HEK293 (cell line): ENCODE results near the gene STRA8.

ENCODE experiments used
- CTCF ChIA-PET: fragments of 350-600 bp; formaldehyde crosslinking; extraction: SDS; loops from one replicate; lab custom pipeline; 2021; ENCODE audit warnings: antibody characterized with exemption; lab: Yijun Ruan, JAX
- POLR2A ChIA-PET: fragments of 300-600 bp; formaldehyde crosslinking; extraction: SDS; loops from one replicate; lab custom pipeline; 2020; ENCODE audit warnings: antibody characterized with exemption, inconsistent platforms; lab: Yijun Ruan, JAX
- H3K27ac ChIP-seq: fragments of 200-500 bp; sonication (Bioruptor generic); 2 replicates; pipeline ENCODE4 v1.5.1; 2014; ENCODE audit warnings: low read depth, low read length, control low read depth, inconsistent platforms; ENCODE audit errors: extremely low read depth
- H3K36me3 ChIP-seq, 2 experiments: fragments of 200-500 bp in 1 of 2; sonication (Bioruptor generic) in 1 of 2; 1 replicate in 1 of 2; 2 replicates in 1 of 2; pipeline ENCODE4 v1.5.1; 2014 to 2017; ENCODE audit warnings: inconsistent platforms in 2 of 2, low read length in 2 of 2; ENCODE audit not compliant: control insufficient read depth in 2 of 2, insufficient read depth in 1 of 2
- H3K4me1 ChIP-seq: fragments of 200-500 bp; sonication (Bioruptor generic); 2 replicates; pipeline ENCODE4 v1.5.1; 2014; ENCODE audit warnings: mild to moderate bottlenecking, low read length, inconsistent platforms; ENCODE audit not compliant: control insufficient read depth, insufficient read depth
- H3K4me3 ChIP-seq: 2 replicates; pipeline ENCODE4 v1.5.1; 2011; ENCODE audit warnings: low read depth, mild to moderate bottlenecking, control low read depth, low read length, moderate library complexity
- H3K9me3 ChIP-seq: fragments of 200-500 bp; sonication (Bioruptor generic); 2 replicates; pipeline ENCODE4 v1.5.1; 2014; ENCODE audit warnings: low read depth, low read length, inconsistent platforms; ENCODE audit not compliant: control insufficient read depth, insufficient read depth
- AEBP2 ChIP-seq: fragments of 450-650 bp; formaldehyde crosslinking; IDR thresholded peaks from 2 replicates; pipeline ENCODE4 v1.5.1; 2016; ENCODE audit warnings: missing biosample characterization, missing genetic modification characterization, borderline replicate concordance
- ATF2 ChIP-seq: fragments of 450-650 bp; formaldehyde crosslinking; IDR thresholded peaks from 2 replicates; pipeline ENCODE4 v1.5.1; 2016; ENCODE audit warnings: missing biosample characterization, missing genetic modification characterization, low read depth
- GLI2 ChIP-seq: fragments of 450-650 bp; formaldehyde crosslinking; IDR thresholded peaks from 2 replicates; pipeline ENCODE4; 2017; ENCODE audit warnings: missing biosample characterization, missing genetic modification characterization, low read depth, borderline replicate concordance
- PRDM1 ChIP-seq: fragments of 450-650 bp; formaldehyde crosslinking; IDR thresholded peaks from 2 replicates; pipeline ENCODE4; 2016; ENCODE audit warnings: missing biosample characterization, missing genetic modification characterization
- PRDM4 ChIP-seq: fragments of 450-650 bp; formaldehyde crosslinking; IDR thresholded peaks from 2 replicates; pipeline ENCODE4 v1.5.1; 2017; ENCODE audit warnings: missing biosample characterization, missing genetic modification characterization
- REPIN1 ChIP-seq: fragments of 450-650 bp; formaldehyde crosslinking; IDR thresholded peaks from 2 replicates; pipeline ENCODE4 v1.5.1; 2017; ENCODE audit warnings: missing biosample characterization, missing genetic modification characterization, low read depth
- ZBTB20 ChIP-seq: fragments of 450-650 bp; formaldehyde crosslinking; IDR thresholded peaks from 2 replicates; pipeline ENCODE4 v1.5.1; 2016; ENCODE audit warnings: missing biosample characterization, missing genetic modification characterization
- ZBTB21 ChIP-seq: fragments of 450-650 bp; formaldehyde crosslinking; IDR thresholded peaks from 2 replicates; pipeline ENCODE4 v1.5.1; 2017; ENCODE audit warnings: missing biosample characterization, missing genetic modification characterization
- ZNF112 ChIP-seq: fragments of 450-650 bp; formaldehyde crosslinking; IDR thresholded peaks from 2 replicates; pipeline ENCODE4 v1.5.0; 2017; ENCODE audit warnings: missing biosample characterization, missing genetic modification characterization
- ZNF140 ChIP-seq: fragments of 450-650 bp; formaldehyde crosslinking; IDR thresholded peaks from 2 replicates; pipeline ENCODE4 v1.5.1; 2016; ENCODE audit warnings: missing biosample characterization, missing genetic modification characterization
- ZNF2 ChIP-seq: fragments of 450-650 bp; formaldehyde crosslinking; IDR thresholded peaks from 2 replicates; pipeline ENCODE4 v1.5.1; 2016; ENCODE audit warnings: missing biosample characterization, missing genetic modification characterization
- ZNF202 ChIP-seq: fragments of 450-650 bp; formaldehyde crosslinking; IDR thresholded peaks from 2 replicates; pipeline ENCODE4 v1.5.1; 2016; ENCODE audit warnings: missing biosample characterization, missing genetic modification characterization, borderline replicate concordance
- ZNF248 ChIP-seq: fragments of 450-650 bp; formaldehyde crosslinking; IDR thresholded peaks from 2 replicates; pipeline ENCODE4 v1.5.1; 2017; ENCODE audit warnings: missing biosample characterization, missing genetic modification characterization
- ZNF426 ChIP-seq: fragments of 450-650 bp; formaldehyde crosslinking; IDR thresholded peaks from 2 replicates; pipeline ENCODE4 v1.5.1; 2017; ENCODE audit warnings: missing biosample characterization, missing genetic modification characterization, mild to moderate bottlenecking, inconsistent platforms, moderate library complexity
- ZNF48 ChIP-seq: fragments of 450-650 bp; formaldehyde crosslinking; IDR thresholded peaks from 2 replicates; pipeline ENCODE4 v1.5.1; 2016; ENCODE audit warnings: missing biosample characterization, missing genetic modification characterization
- ZNF521 ChIP-seq: fragments of 450-650 bp; formaldehyde crosslinking; IDR thresholded peaks from 2 replicates; pipeline ENCODE4 v1.5.1; 2017; ENCODE audit warnings: missing biosample characterization, mild to moderate bottlenecking, missing genetic modification characterization
- ZNF629 ChIP-seq: fragments of 450-650 bp; formaldehyde crosslinking; IDR thresholded peaks from 2 replicates; pipeline ENCODE4 v1.5.1; 2017; ENCODE audit warnings: missing biosample characterization, missing genetic modification characterization
- ZNF76 ChIP-seq: fragments of 450-650 bp; formaldehyde crosslinking; IDR thresholded peaks from 2 replicates; pipeline ENCODE4; 2016; ENCODE audit warnings: low read depth, missing biosample characterization, missing genetic modification characterization, borderline replicate concordance
- ZNF837 ChIP-seq: fragments of 450-650 bp; formaldehyde crosslinking; IDR thresholded peaks from 2 replicates; pipeline ENCODE4 v1.5.1; 2016; ENCODE audit warnings: missing biosample characterization, missing genetic modification characterization

The STRA8 gene

GRCh38 chr7:135282561-135283254 is 49.1 kb downstream of the STRA8 start (continued):
- no peak for TF ChIP-seq PRDM4
- no peak for TF ChIP-seq ZNF76 (tag by site-specific recombination)
- no peak for TF ChIP-seq ZNF2 (tag by site-specific recombination)
- no peak for TF ChIP-seq ZNF248
- no peak for TF ChIP-seq ZBTB20
- TF ChIP-seq ZNF837 (tag by site-specific recombination), result no peak
- TF ChIP-seq GLI2 (tag by site-specific recombination), result no peak
- TF ChIP-seq ZNF426 (tag by site-specific recombination), result no peak
- TF ChIP-seq ZBTB21, result no peak
- no peak for TF ChIP-seq ZNF629 (tag by site-specific recombination)
- no peak for TF ChIP-seq ZNF48 (tag by site-specific recombination)
- TF ChIP-seq ATF2 (tag by site-specific recombination), result no peak

- no peak overlapping the region for H3K4me3 ChIP-seq
- no peaks in the 10 kb centered on the region for H3K9me3 ChIP-seq
- POLR2A ChIA-PET, result no interaction called here
- CTCF ChIA-PET, result interaction anchor here (1.3 kb wide), 1 partner anchor 51 kb away, joined by 5 read pairs; no protein-coding TSS in a partner anchor
- TF ChIP-seq PRDM1 (tag by site-specific recombination) (no peak), REPIN1 (tag by site-specific recombination) (no peak), AEBP2 (tag by site-specific recombination) (no peak), ZNF140 (tag by site-specific recombination) (no peak), ZNF112 (tag by site-specific recombination) (no peak), ZNF521 (tag by site-specific recombination) (no peak), ZNF202 (tag by site-specific recombination) (no peak)
- no peaks in the 10 kb centered on the region for H3K4me1 ChIP-seq
- no peak overlapping the region for H3K27ac ChIP-seq
- no peaks in the 10 kb centered on the region for H3K36me3 ChIP-seq
Measured at GRCh38 chr7:135283959-135284638, 50.5 kb downstream of the STRA8 start.
